Ishikawa (cell line): Measurements from ENCODE around the gene DEPDC5.

Source experiments
- CREB1 ChIP-seq: IDR thresholded peaks from 2 replicates; pipeline ENCODE4 v1.6.1; 2012; ENCODE audit warnings: low read depth
- EP300 ChIP-seq: IDR thresholded peaks from 2 replicates; pipeline ENCODE4 v1.6.1; 2012; ENCODE audit warnings: borderline replicate concordance
- FOXM1 ChIP-seq: IDR thresholded peaks from 2 replicates; pipeline ENCODE4 v1.6.1; 2012; ENCODE audit warnings: low read depth, borderline replicate concordance
- MAX ChIP-seq: IDR thresholded peaks from 2 replicates; pipeline ENCODE4 v1.6.1; 2012
- NFIC ChIP-seq: IDR thresholded peaks from 2 replicates; pipeline ENCODE4 v1.6.1; 2012
- REST ChIP-seq: IDR thresholded peaks from 2 replicates; pipeline ENCODE4 v1.6.1; 2012; ENCODE audit warnings: low read depth, mild to moderate bottlenecking
- TAF1 ChIP-seq: IDR thresholded peaks from 2 replicates; pipeline ENCODE4 v1.6.1; 2012; ENCODE audit warnings: low read depth, mild to moderate bottlenecking
- TCF12 ChIP-seq: IDR thresholded peaks from 2 replicates; pipeline ENCODE4 v1.6.1; 2012; ENCODE audit warnings: low read depth
- TEAD4 ChIP-seq: IDR thresholded peaks from 2 replicates; pipeline ENCODE4 v1.6.1; 2012
- YY1 ChIP-seq: IDR thresholded peaks from 2 replicates; pipeline ENCODE4 v1.6.1; 2012; ENCODE audit warnings: low read depth
- ZBTB7A ChIP-seq: IDR thresholded peaks from 2 replicates; pipeline ENCODE4 v1.6.1; 2012; ENCODE audit warnings: low read depth

GRCh38 chr22:31790240-31790639 is 36.4 kb downstream of the DEPDC5 start:
- TF ChIP-seq TAF1: no peak
- TF ChIP-seq CREB1: no peak
- TF ChIP-seq TCF12: no peak
- no peak for TF ChIP-seq REST
- TF ChIP-seq TEAD4: no peak
- TF ChIP-seq EP300: no peak
- TF ChIP-seq FOXM1: no peak
- TF ChIP-seq MAX: no peak
- no peak for TF ChIP-seq ZBTB7A
- TF ChIP-seq YY1: no peak
- TF ChIP-seq NFIC: no peak
